ENCODE data around the gene ISCA2.

Gene ISCA2

DNA sequence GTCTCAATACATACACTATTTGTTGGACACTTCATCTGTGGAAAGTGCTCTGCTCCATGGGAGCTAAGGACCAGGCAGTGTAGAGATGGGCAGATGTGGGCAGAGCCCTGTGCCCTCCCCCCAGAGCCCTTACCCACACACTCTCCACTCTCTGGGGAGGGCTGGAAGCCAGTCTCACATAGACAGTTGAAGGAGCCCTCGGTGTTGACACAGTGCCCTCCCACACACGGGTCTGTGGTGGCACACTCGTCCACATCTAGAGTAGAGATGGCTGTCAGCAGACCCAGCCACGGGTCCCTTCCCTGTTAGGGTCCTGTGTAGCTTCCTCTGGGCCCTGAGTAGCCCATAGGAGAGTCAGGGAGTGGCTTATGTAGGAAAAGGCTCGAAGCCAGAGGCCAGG lies 14.3 kb downstream of the ISCA2 start:
- no peak for DNase-seq (ENCODE audit: low read depth in 3 of 3, low spot score in 1 of 3)

DNA sequence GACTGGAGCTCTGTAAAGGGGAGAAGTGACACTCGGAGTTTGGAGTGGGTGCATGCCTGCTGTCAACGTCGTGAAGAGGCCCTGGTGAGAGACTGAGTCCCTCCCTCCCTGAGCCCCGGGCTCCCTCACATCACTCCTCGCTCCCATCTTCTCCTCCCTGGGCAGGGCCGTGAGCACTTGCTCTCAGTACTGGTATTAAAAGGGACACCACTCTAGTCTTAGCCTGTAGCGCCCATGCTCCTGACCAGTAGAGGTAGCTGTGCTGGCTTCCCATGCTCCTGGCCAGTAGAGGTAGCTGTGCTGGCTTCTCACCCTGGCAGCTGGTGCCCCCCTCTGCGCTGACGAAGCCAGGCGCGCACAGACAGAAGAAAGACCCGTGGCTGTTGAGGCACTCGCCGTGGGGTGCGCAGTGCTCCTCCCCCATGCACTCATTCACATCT lies 14.7 kb downstream of the ISCA2 start:
- no peak for DNase-seq (ENCODE audit: low read depth in 3 of 3, low spot score in 1 of 3)

DNA sequence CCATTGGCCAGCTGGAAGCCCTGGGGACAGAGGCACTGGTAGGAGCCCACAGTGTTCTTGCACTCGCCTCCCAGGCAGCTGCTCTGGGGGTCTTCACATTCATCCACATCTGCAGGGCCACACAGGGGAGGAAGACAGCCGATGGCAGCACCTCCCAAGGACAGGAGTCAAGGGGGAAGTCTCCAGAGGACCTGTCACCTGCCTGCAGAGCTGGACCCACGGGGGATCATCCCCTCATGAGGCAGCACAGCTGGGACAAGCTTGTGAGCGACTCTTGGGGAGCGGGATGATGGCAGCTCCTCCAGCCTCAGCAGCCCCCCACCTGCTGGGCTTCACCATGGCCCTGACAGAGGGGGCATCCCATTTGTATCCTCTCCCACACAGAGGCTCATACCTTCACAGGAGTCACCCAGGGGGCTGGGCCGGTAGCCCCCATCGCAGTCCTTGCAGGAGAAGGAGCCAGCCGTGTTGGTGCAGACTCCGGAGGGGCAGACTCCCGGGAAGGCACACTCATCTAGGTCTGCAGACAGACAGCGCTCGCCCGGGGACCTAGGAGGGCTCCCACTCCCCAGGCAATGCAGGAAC lies 15.4 kb downstream of the ISCA2 start:
- no peak for DNase-seq (ENCODE audit: low read depth in 3 of 3, low spot score in 1 of 3)

DNA sequence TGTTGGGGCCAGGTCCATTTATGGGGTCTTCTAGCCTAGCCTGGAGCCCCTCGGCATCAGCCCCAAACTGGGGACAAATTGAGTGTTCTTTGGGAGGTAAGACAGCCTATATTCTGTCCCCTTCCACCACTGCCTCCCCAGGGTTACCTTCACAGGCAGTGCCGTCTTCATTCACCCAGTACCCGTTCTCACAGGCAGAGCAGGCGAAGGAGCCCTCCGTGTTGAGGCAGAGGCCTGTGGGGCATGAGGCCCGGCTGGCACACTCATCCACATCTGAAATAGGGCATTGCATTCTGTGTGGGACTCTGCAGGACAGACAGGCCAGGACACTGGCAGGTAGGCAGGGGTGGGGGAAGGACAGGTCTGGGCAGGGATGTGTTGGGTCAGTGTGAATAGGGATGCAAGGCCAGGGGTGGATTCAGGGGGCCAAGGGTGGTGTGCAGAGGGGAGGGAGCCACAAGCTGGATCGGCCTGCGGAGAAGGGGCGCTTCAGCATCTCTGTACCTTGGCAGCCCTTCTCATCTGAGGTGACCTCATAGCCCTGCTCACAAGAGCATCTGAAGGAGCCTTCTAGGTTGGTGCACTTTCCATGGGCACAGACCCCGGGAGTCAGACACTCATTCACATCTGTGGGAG lies 16.1 kb downstream of the ISCA2 start:
- no peak for DNase-seq (ENCODE audit: low read depth in 3 of 3, low spot score in 1 of 3)

DNA sequence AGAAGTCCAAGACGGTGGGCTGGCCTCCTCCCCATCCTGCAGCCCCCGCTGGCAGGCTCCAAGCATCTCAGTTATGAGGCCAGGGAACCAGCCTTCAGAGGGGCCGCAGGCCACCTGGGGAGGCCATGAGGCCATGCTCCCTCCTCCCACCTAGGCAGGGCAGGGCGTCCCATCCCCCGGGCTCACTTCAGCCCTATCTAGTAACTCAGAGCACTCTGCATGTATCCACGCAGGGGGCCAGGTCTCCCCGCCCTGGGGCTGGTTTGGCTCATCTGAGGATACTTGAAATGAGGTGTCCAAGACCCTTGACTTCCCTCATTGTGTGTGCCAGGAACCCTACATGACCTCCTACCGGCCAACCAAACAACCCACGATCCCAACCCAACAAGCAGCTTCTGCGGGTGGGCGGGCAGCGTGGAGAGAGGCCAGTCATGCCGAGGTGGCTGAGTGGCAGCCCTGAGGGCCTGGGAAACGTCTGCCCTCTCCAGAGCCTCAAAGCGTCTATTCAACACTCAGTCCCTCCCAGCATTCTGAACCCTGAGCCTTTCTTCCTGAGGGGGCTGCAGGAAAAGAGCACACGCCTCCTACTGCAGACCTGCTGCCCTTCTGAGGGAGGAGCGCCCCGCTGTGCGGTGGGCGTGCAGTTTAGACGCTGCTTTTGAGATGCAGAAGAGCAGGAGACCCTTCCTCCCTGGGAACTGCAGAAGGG lies 16.8 kb downstream of the ISCA2 start:
- DNase-seq (ENCODE audit: low read depth in 3 of 3, low spot score in 1 of 3) = no peak

DNA sequence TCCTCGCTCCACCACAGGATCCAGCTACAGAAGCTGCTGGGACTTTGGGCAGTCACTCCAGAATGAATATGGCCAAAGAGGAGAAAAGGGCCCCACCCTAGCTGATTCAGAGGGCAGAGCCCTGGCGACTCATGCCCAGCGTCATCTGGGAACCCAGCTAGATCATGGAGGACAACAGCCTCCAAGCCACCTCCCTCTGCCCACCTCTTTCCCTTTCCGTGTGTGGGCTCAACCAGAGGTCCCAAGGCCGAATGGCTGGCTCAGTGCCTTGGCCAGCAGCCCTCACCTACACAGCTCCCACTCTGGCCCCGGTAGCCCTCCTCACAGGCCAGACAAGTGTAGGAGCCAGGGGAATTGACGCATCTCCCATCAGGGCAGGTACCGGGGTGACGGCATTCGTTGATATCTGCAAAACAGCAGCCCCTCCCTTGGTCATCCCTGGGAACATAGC lies 17.4 kb downstream of the ISCA2 start:
- no peak for DNase-seq (ENCODE audit: low read depth in 3 of 3, low spot score in 1 of 3)

DNA sequence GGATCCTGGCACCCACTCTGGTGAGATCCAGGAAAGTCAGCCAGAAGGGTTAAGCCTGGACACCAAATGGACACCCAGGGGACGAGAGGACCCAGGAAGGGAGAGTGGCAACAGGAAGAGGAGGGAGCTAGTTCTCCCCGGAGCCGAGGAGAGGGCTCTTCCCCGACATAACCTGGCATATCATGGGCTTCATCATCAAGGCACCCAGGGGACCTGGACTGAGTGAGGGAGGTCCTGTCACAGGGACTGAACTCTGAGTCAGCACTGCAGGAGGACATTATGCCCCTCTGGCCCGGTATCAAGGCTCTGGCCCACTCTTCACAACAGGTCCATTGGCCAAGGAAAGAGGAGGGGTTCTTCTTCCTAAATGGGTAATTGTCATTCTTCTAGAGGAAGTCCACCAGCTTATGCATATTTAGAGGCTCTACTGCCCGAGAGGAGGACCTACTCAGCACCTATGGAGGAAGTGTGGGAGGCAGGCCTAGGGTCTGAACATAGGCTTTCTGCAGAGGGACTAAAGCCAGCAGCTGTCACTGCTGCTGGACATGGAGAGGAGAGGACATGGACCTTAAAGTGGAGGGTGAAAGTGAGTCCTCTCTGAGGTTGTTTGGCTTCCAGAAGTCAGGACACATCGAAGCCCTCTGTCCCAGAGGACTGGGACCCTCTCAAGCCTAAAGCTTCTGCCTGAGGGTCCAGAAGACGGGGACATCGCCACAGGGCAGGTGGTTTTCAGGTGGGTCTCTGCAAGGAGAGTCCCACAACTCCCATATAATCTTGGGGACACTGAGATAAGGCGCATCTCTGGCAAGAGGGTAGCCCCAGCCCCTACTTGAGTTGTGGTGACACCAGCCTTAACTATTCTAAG lies 18.6 kb downstream of the ISCA2 start:
- no peak for DNase-seq (ENCODE audit: low read depth in 3 of 3, low spot score in 1 of 3)

DNA sequence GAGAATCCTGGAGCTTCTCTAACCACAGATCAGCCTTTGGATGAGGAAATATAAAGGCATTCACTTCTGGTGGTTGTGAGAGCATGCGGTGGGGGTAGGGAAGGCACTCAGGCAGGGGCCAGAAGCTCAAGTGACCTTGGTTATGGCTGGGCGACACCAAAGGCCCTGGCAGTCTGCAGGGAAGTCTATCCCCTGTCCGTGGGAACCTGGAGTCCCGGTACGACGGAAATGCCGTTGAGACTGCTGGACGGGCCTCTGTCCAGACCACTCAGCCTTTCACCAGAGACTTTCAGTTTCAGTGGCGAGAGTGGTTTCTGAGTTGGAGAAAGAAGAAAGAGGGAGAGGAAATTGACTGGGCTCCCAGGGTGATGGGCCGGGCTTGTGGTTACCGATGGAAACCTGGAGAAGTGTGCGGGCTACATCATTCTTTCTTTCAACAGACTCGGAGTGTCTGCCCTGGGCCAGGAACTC lies 20.9 kb downstream of the ISCA2 start:
- DNase-seq (ENCODE audit: low read depth in 3 of 3, low spot score in 1 of 3) = no peak

DNA sequence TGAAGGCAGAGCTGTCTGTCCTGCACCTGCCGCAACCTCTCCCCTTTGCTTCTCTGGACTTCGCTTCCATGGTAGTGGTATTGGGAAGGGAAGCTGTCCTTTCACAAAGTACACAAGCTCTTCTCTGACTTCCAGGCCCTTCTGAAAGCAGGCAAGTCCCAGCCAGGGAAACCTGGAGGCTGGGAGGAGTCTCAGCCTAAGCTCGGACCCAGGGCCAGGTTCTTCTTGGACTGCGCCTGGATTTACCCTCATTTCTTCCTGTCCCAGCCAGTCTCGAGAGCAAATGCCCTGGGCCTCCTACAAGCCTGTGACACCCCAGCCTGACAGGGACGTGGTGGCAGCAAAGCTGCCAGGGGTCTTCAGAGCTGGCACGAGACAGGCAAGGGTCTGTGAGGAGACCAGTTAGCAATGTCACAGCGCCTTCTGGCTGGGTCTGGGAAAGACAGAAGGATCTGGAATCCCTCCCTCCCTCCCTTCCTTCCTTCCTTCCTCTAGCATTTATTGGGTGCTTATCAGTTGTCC lies 22.4 kb downstream of the ISCA2 start:
- DNase-seq (ENCODE audit: low read depth in 3 of 3, low spot score in 1 of 3) = no peak

DNA sequence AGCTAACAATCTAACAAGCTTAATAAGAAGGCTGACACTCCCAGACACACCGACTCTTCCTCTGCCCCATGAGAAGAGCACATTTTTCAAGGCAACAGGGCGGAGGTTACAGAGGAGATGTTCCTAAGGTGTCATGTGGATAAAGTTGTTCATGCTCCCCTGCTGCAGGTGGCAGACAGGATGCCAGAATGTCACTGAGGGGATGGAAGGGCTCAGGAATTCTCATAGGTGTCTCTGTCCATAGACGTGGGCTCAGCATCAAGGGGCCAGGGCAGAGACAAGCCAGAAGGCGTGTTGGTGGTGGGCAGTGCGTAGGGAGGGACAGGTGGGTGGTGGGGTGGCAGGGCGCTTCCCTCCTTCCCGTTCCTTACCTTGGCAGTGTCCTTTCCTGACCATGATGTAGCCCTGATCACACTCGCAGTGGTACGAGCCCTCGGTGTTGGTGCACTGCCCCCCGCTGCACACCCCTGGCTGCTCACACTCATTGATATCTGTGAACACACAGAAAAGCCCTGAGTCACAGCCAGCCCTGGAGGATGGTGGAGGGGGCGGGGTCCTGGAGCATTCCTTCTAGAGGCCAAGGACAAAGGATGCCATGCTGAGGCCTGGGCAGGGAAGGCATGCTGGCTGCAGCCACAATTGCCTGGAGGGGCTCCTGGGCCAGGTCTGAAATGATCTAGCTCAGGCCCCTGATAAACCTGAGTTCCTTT lies 23.0 kb downstream of the ISCA2 start:
- no peak for DNase-seq (ENCODE audit: low read depth in 3 of 3, low spot score in 1 of 3)

DNA sequence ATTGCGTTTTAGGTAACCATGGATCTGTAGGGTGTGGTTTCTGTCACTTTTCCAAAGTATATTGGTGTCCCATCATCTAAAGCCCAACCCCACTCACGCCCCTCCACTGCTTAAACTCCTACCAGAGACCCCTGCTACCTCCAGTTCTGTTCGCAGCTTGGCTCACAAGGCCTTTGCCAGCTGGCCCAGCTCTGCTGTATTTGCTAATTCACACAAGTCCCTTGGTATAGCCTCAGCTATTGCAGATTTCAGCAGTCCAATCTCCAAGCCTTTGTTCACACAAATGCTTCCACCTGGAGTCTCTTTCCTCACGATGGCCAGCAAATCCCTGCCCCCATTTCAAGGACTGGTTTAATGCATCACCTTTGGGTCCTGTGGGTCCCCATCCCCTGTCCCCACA lies 24.2 kb downstream of the ISCA2 start:
- DNase-seq (ENCODE audit: low read depth in 3 of 3, low spot score in 1 of 3) = no peak

DNA sequence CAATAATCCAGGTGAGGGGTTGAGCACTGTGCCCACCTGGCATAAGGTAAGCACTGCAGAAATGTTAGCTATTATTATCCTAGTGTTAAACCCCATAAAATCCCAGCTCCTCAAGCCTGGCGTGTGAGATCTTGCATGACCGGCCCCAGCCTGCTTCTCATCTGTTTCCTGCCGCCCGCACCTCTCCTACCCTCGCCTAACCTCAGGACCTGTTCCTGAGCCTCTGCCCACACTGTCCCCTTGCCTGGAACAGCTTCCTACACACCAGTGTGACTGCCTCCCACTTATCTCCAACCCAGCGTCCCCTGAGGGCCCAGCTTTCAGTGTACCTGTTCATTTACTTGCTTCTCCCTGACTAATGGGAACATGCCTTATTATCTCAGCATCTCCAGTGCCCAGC lies 24.7 kb downstream of the ISCA2 start:
- DNase-seq (ENCODE audit: low read depth in 3 of 3, low spot score in 1 of 3) = no peak

DNA sequence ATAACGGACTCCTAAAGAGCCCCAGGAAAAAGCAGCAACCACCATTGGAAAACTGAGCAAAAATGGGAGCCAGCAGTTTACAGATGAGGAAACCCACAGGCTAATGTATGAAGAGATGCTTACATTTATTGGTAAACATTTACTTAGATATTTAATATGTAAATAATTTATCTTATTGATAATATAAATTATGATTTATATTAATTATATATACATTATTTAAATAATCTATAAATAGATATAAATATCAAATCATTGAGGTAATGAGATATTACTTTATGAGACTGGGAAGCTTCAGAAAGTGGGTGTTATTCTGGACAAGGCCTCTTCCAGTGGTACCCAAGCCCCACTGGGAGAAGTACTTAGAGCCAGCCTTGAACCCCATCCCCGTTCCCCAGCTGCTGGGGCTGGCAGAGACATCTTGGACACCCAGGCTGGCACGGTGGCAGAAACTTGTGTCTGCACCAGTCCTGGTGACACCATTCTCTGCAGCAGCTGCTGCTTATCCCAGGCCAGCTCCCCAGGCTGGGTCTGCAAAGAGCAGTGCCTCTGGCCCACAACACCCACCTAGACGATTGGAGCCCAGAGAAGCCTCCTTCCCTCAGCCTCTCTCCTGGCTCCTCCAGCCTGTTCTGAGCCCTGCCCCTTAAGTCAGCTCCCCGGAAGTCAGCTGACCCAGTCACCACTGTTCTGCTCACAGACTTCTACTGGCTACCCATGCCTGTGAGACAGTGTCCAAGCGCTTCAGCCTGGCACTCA lies 25.9 kb downstream of the ISCA2 start:
- no peak for DNase-seq (ENCODE audit: low read depth in 3 of 3, low spot score in 1 of 3)

DNA sequence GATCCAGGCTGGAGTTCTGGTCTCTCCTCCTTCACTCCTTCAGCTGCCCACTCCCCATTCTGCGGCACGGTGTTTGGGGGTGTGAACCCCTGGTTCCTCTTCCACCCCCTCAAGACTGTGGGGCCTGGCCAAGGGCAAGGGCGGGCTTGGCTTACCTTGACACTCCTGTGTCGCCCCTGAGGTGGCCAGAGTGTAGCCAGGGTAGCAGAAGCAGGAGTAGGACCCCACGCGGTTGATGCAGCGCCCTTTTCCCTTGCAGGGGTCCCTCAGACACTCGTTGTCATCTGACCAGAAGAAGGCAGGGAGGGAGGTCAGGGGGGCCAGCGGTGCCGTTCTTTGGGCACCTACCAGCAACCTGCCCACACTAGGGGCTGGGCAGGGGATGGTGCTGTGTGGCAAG lies 28.2 kb downstream of the ISCA2 start:
- DNase-seq (ENCODE audit: low read depth in 3 of 3, low spot score in 1 of 3) = no peak

DNA sequence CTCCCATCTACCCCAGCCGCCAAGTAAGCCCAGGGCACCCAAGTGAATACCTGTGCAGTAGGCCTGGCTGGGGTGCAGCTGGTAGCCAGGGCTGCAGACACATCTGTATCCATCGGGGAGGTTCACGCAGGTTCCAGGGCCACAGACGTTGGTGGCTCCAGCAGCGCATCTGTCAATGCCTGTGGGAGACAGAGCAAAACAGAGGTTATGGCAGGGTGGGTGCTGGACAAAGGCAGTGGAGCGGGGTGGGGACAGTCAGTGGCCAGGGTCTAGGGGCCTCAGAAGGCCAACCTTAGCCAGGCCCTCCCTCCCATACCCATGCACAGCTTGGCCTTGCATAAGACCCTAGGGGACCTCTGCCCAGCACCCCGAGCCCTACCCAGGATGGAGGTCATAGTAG lies 29.2 kb downstream of the ISCA2 start:
- no peak for DNase-seq (ENCODE audit: low read depth in 3 of 3, low spot score in 1 of 3)

DNA sequence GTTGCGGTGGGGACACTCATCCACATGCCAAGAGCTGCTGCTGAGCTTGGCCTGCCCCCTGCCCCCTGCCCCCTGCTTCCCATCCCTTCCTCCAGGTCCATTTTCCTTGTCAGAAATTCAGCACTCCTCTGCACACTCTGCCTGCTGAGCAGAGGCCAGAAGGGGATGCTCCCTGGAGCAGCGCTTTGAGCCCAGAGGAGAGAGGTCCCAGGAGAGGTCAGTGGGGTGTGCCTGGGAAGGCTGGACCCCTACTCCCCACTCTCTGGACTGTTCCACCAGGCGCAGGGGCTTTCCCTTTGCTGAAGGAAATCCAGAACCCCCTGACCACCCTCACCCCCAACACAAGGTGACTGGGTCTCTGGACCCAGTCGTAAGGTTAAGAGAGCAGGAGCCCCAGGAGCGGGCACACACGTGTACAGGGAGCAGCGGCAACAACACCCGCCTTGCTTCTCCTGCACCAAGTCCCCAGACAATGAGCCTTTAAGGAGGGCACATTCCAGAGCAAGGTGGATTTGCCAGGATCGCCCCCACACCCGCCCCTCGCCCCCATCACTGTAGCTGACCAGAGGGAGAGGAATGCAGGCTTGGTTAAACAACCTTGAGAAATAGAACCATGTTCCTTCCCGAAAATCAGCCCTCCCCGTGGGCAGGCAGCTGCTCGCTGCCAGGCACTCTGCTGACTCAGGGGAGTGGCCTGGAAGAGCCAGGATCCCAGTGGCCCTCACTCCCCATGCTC lies 30.7 kb downstream of the ISCA2 start:
- no peak for DNase-seq (ENCODE audit: low read depth in 3 of 3, low spot score in 1 of 3)

DNA sequence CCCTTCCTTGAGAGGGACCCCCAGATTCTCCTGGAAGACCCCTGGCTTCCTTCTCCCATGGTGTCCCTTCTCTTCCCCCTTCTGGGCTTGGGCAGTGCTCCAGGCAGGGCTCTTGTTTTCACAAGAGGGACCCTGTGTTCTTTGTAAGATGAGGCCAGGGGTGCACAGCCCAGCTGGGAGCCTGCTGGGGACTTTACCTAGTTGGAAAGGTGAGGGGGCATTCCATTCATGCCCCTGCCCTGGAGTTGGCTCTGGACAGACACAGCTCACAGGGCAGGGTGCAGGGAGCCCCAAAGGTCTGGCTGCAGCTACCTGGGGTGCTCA lies 31.2 kb downstream of the ISCA2 start:
- no peak for DNase-seq (ENCODE audit: low read depth in 3 of 3, low spot score in 1 of 3)

DNA sequence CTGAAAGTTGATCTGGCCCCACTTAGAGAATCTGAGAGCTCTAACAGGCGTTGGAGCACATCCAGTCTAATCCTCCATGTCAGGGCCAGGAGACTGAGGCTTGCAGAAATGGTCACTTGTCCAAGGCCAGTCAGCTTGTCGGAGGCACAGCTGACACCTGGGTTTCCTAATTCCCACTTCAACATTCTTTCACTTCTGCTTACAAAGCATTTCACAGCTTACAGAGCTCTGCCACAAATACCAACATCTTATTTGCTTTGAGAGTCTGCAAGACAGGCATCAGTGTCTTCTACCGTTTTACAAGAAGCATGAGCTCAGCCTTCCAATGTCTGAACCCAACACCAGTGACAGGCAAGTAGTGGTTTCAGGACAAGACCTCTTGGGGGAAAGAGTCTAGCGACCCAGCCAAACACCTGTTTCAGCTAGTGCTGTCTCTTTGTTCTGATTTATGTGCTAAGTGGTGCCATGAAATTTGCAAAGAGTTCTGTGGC lies 31.8 kb downstream of the ISCA2 start:
- DNase-seq (ENCODE audit: low read depth in 3 of 3, low spot score in 1 of 3) = no peak

DNA sequence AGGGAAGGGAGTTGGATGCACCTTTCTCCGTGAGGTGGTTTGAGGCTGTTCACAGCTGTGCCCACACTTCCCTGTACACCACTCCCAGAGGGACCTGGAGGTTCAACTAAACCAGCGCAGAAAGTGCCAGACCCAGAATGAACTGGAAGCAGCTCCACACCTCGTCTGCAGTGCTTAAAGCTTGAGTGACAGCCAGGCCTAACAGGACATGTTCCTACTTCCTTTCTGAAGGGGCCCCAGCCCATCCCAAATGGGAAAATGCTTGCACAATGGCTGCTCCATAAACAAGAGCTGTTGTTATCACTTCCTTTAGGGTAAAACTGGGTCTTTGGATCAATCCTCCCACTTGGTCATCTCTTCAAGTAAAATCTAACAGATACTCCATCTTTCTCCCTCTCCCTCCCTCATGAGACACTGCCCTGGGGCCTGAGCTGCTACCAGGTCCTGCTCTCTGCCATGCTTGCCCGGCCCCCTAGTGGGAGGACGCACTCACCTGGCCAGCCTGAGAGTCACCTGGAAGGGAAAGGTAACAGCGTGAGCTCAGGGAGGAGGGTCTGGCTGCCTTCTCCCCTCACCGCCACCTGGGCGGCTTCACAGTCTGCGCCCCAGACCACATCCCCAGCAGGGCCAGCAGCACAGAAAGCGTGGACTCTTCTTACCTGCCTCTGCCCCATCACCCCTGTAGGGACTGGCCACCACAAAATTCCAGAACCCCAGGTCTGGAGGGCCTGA lies 33.5 kb downstream of the ISCA2 start:
- DNase-seq (ENCODE audit: low read depth in 3 of 3, low spot score in 1 of 3) = no peak
